IMR-90 (cell line): ENCODE data around the gene RAD51D. TPM values are rescaled to one million over a fixed set of nuclear protein-coding genes. Genes with fewer than 3 reads are reported as not detected.

ENCODE experiments used
- ATAC-seq: fragments of 200-7000 bp; cut with Tn5 transposase; 2 replicates; pipeline ENCODE4 v1.9.1; 2020; ENCODE audit warnings: low read depth, mild to moderate bottlenecking, moderate library complexity
- BruUV-seq: library from RNA; stranded (reverse); fragments of 400-500 nt; replicated peaks from 2 replicates; lab custom pipeline; 2021; lab: Mats Ljungman, UMichigan
- CTCF ChIA-PET: fragments of 300-600 bp; formaldehyde crosslinking; extraction: SDS; loops from one replicate; lab custom pipeline; 2021; ENCODE audit warnings: antibody characterized with exemption; lab: Yijun Ruan, JAX
- POLR2A ChIA-PET: fragments of 300-600 bp; sonication (Branson Sonifier 250); formaldehyde crosslinking; loops from one replicate; lab custom pipeline; 2022; ENCODE audit warnings: antibody characterized with exemption; ENCODE audit not compliant: unreplicated experiment; lab: Charles Lee
- DNase-seq: peaks from one replicate; pipeline ENCODE4 v3.0.0; 2013
- H2AFZ ChIP-seq: replicated peaks from 2 replicates; pipeline ENCODE3; 2013; ENCODE audit warnings: low read length, mild to moderate bottlenecking; ENCODE audit not compliant: poor library complexity
- H2AK5ac ChIP-seq: 2 replicates; pipeline ENCODE4 v1.6.1; 2013; ENCODE audit warnings: low read depth, low read length, inconsistent platforms
- H2AK9ac ChIP-seq: replicated peaks from 2 replicates; pipeline ENCODE3; 2013; ENCODE audit warnings: mild to moderate bottlenecking, low read depth, low read length, moderate library complexity; ENCODE audit not compliant: poor library complexity
- H2BK120ac ChIP-seq: 2 replicates; pipeline ENCODE4 v1.6.1; 2013; ENCODE audit warnings: low read depth, low read length, inconsistent platforms
- H2BK15ac ChIP-seq: 3 replicates; pipeline ENCODE4 v1.6.1; 2013; ENCODE audit warnings: low read depth, low read length, inconsistent platforms
- H2BK20ac ChIP-seq: 2 replicates; pipeline ENCODE4 v1.6.1; 2013; ENCODE audit warnings: low read depth, mild to moderate bottlenecking, inconsistent platforms, low read length, moderate library complexity
- H2BK5ac ChIP-seq: 2 replicates; pipeline ENCODE4 v1.6.1; 2013; ENCODE audit warnings: mild to moderate bottlenecking, low read depth, low read length, inconsistent platforms; ENCODE audit not compliant: poor library complexity, severe bottlenecking
- H3K14ac ChIP-seq: replicated peaks from 2 replicates; pipeline ENCODE4 v1.6.1; 2013; ENCODE audit warnings: low read depth, low read length, inconsistent platforms
- H3K18ac ChIP-seq: 2 replicates; pipeline ENCODE4 v1.6.1; 2013; ENCODE audit warnings: low read depth, low read length, control low read depth
- H3K23ac ChIP-seq: 2 replicates; pipeline ENCODE4 v1.6.1; 2013; ENCODE audit warnings: low read depth, low read length, inconsistent platforms
- H3K27ac ChIP-seq: 2 replicates; pipeline ENCODE4 v1.5.1; 2013; ENCODE audit warnings: mild to moderate bottlenecking, control low read depth, low read length; ENCODE audit not compliant: insufficient read depth
- H3K27me3 ChIP-seq: 2 replicates; pipeline ENCODE4 v1.6.1; 2013; ENCODE audit warnings: low read length; ENCODE audit not compliant: control insufficient read depth, insufficient read depth
- H3K36me3 ChIP-seq: 2 replicates; pipeline ENCODE4 v1.6.1; 2013; ENCODE audit warnings: low read length, mixed read lengths; ENCODE audit not compliant: control insufficient read depth, insufficient read depth
- H3K4ac ChIP-seq: 2 replicates; pipeline ENCODE4 v1.6.1; 2013; ENCODE audit warnings: low read depth, low read length, inconsistent platforms
- H3K4me1 ChIP-seq: 2 replicates; pipeline ENCODE4 v1.6.1; 2013; ENCODE audit warnings: low read length, mixed read lengths; ENCODE audit not compliant: control insufficient read depth, insufficient read depth
- H3K4me2 ChIP-seq: 2 replicates; pipeline ENCODE4 v1.6.1; 2013; ENCODE audit warnings: low read depth, mild to moderate bottlenecking, control low read depth, low read length, moderate library complexity
- H3K4me3 ChIP-seq: 2 replicates; pipeline ENCODE4 v1.5.1; 2013; ENCODE audit warnings: low read depth, mild to moderate bottlenecking, control low read depth, low read length, moderate library complexity; ENCODE audit not compliant: insufficient read depth
- H3K56ac ChIP-seq: 2 replicates; pipeline ENCODE4 v1.6.1; 2013; ENCODE audit warnings: low read length, inconsistent platforms; ENCODE audit not compliant: insufficient read depth; ENCODE audit errors: extremely low read depth
- H3K79me1 ChIP-seq, 2 experiments: 2 replicates each; pipeline ENCODE4 v1.6.1; 2013; ENCODE audit warnings: low read length in 2 of 2, inconsistent platforms in 1 of 2, low read depth in 1 of 2
- H3K9ac ChIP-seq: 2 replicates; pipeline ENCODE4 v1.6.1; 2013; ENCODE audit warnings: low read depth, low read length, control low read depth
- H3K9me1 ChIP-seq: 2 replicates; pipeline ENCODE4 v1.6.1; 2013; ENCODE audit warnings: low read length, inconsistent platforms; ENCODE audit not compliant: insufficient read depth
- H3K9me3 ChIP-seq: 2 replicates; pipeline ENCODE4 v1.6.1; 2013; ENCODE audit warnings: low read length; ENCODE audit not compliant: control insufficient read depth, insufficient read depth
- H4K20me1 ChIP-seq: 2 replicates; pipeline ENCODE4 v1.6.1; 2013; ENCODE audit warnings: low read length, inconsistent platforms; ENCODE audit not compliant: insufficient read depth
- H4K5ac ChIP-seq: 2 replicates; pipeline ENCODE4 v1.6.1; 2013; ENCODE audit warnings: mild to moderate bottlenecking, low read depth, low read length, control low read depth
- H4K8ac ChIP-seq, 2 experiments: 2 replicates each; pipeline ENCODE4 v1.6.1; 2013; ENCODE audit warnings: low read depth in 2 of 2, low read length in 2 of 2, control low read depth in 1 of 2, inconsistent platforms in 1 of 2
- H4K91ac ChIP-seq: 2 replicates; pipeline ENCODE4 v1.6.1; 2013; ENCODE audit warnings: low read depth, low read length, inconsistent platforms; ENCODE audit not compliant: insufficient read depth
- CEBPB ChIP-seq: IDR thresholded peaks from 2 replicates; pipeline ENCODE4 v1.6.1; 2012; ENCODE audit warnings: low read depth, low read length, improper control_type of control experiment
- CHD1 ChIP-seq: IDR thresholded peaks from 2 replicates; pipeline ENCODE4 v1.6.1; 2012; ENCODE audit warnings: low read depth, low read length, improper control_type of control experiment
- CTCF ChIP-seq: conservative IDR thresholded peaks from 2 replicates; pipeline ENCODE4 v1.5.1; 2012; ENCODE audit warnings: mild to moderate bottlenecking, low read depth, low read length, improper control_type of control experiment
- MAZ ChIP-seq: IDR thresholded peaks from 2 replicates; pipeline ENCODE4 v1.6.1; 2012; ENCODE audit warnings: low read depth, mild to moderate bottlenecking, low read length, improper control_type of control experiment, moderate library complexity, borderline replicate concordance
- MXI1 ChIP-seq: IDR thresholded peaks from 2 replicates; pipeline ENCODE4 v1.6.1; 2012; ENCODE audit warnings: low read depth, mild to moderate bottlenecking, low read length, moderate library complexity, borderline replicate concordance
- NFE2L2 ChIP-seq: fragments of 150-350 bp; IDR thresholded peaks from 2 replicates; pipeline ENCODE4 v1.6.1; 2016; ENCODE audit warnings: low read depth, mild to moderate bottlenecking, low read length
- POLR2A ChIP-seq: IDR thresholded peaks from 2 replicates; pipeline ENCODE4 v1.6.1; 2012; ENCODE audit warnings: mild to moderate bottlenecking, low read depth, low read length
- RAD21 ChIP-seq: IDR thresholded peaks from 2 replicates; pipeline ENCODE4 v1.6.1; 2012; ENCODE audit warnings: low read length, improper control_type of control experiment
- RCOR1 ChIP-seq: IDR thresholded peaks from 2 replicates; pipeline ENCODE4 v1.6.1; 2012; ENCODE audit warnings: mild to moderate bottlenecking, low read length, improper control_type of control experiment; ENCODE audit not compliant: insufficient replicate concordance
- RFX5 ChIP-seq: IDR thresholded peaks from 2 replicates; pipeline ENCODE4 v1.8.0; 2012; ENCODE audit warnings: low read depth, mild to moderate bottlenecking, low read length, moderate library complexity
- SMC3 ChIP-seq: fragments of 150-350 bp; IDR thresholded peaks from 2 replicates; pipeline ENCODE4 v1.6.1; 2016; ENCODE audit warnings: low read depth, mild to moderate bottlenecking, antibody characterized with exemption, low read length, moderate library complexity
- USF2 ChIP-seq: fragments of 150-350 bp; IDR thresholded peaks from 2 replicates; pipeline ENCODE4 v1.6.1; 2017; ENCODE audit warnings: mild to moderate bottlenecking, antibody characterized with exemption, low read length, low read depth
- WGBS, 2 experiments: methylation state at CpG; one replicate each; pipeline versions ENCODE4 v1.1.5 to v1.1.7; 2013; ENCODE audit warnings: missing lambda C conversion rate in 2 of 2; ENCODE audit not compliant: insufficient read length in 1 of 2; ENCODE audit errors: extremely low coverage in 2 of 2; 5-methylcytosine and 5-hydroxymethylcytosine counted together
- dilution Hi-C: fragments of 300-500 bp; cut with HindIII; formaldehyde crosslinking; loops from one replicate; pipeline ENCODE4 v1.14.3; 2018; ENCODE audit warnings: low sequenced_read_pairs; ENCODE audit not compliant: unreplicated experiment
- in situ Hi-C: fragments of 300-500 bp; cut with MboI; formaldehyde crosslinking; loops from 3 replicates; pipeline ENCODE4 v1.14.3; 2019; ENCODE audit warnings: low sequenced_read_pairs, inconsistent platforms, mixed read lengths
- intact Hi-C: fragments of 100-400 bp; cut with micrococcal nuclease; formaldehyde crosslinking; loops from 2 replicates; pipeline ENCODE4 v1.10.0; 2022
- polyA plus RNA-seq, 3 experiments: library from polyadenylated mRNA; depleted of rRNA; stranded (reverse); fragments of >200 nt; gene quantifications; 2 replicates each; pipeline ENCODE4 v1.2.3, GENCODE V29; 2012; ENCODE audit warnings: low replicate concordance in 1 of 3
- total RNA-seq: library from RNA; depleted of rRNA; stranded (reverse); fragments of >200 nt; gene quantifications from 2 replicates; pipeline ENCODE4 v1.2.3, GENCODE V29; 2012

The RAD51D gene
- total and polyA plus RNA-seq, 2 of the 4 experiments (the other 2 are of a cell fraction), result 10.8 to 12.7 TPM

GRCh38 chr17:35068249-35068648, 51.4 kb downstream of the RAD51D start:
- DNase-seq, result no peak
- Histone ChIP-seq H2AFZ (no peak overlapping the region), H2AK5ac (no peak overlapping the region), H2BK120ac (no peak overlapping the region), H3K27me3 (no peaks in the 10 kb centered on the region), H4K20me1 (no peaks in the 10 kb centered on the region), H3K56ac (no peak overlapping the region), H3K4me2 (no peak overlapping the region), H3K4me3 (no peak overlapping the region), H3K27ac (no peak overlapping the region), H4K91ac (no peak overlapping the region), H3K4ac (no peak overlapping the region), H4K5ac (no peak overlapping the region), H2BK15ac (no peak overlapping the region), H3K9me1 (peaks cover 5% of the 10 kb centered on the region; the same call in 1 of the 2 replicates), H2AK9ac (no peak overlapping the region), H2BK5ac (no peak overlapping the region), H2BK20ac (no peak overlapping the region), H3K14ac (no peak overlapping the region), H3K36me3 (peaks cover 1% of the 10 kb centered on the region; the same call in 1 of the 2 replicates), H3K23ac (no peak overlapping the region), H3K4me1 (peaks cover 7% of the 10 kb centered on the region), H3K9me3 (no peaks in the 10 kb centered on the region), H3K18ac (no peak overlapping the region), H3K9ac (no peak overlapping the region), H3K79me1 (peaks cover 26 to 71% of the 10 kb centered on the region in 2 experiments), H4K8ac (no peak overlapping the region)
- BruUV-seq, result no TSS peak
- ChIA-PET POLR2A (no interaction called here), CTCF (no interaction called here)
- WGBS, 2 experiments, result no CpG with 5 or more reads among the region's 2 CpGs
- TF ChIP-seq USF2 (no peak), MXI1 (no peak), CEBPB (no peak), MAZ (no peak), POLR2A (no peak), RAD21 (no peak), CTCF (no peak), RFX5 (no peak), NFE2L2 (no peak), RCOR1 (no peak), CHD1 (no peak), SMC3 (no peak)
- in situ Hi-C loops, result no loop called here
- intact Hi-C loops, result loop anchor here (5.0 kb wide), 1 partner anchor 46 kb away; no protein-coding TSS in a partner anchor
- no peak for ATAC-seq
- dilution Hi-C loops, result no loop called here
